Stimulated activated naive CD8-positive, alpha-beta T cell treated with anti-CD3 and anti-CD28 coated beads, Interleukin-15, amount 100 ng/mL, for 72 hours (primary cell): ENCODE data around the gene CRYZL1.
"Not testable (repeated sequence)": the region's sequence is repeated elsewhere in the genome, so short reads cannot be mapped to it uniquely, and the experiment has no call there.

ENCODE experiments used
- ATAC-seq: fragments of 150-1000 bp; cut with Tn5 transposase; 2 replicates; pipeline ENCODE4 v1.10.0; 2021; ENCODE audit warnings: mild to moderate bottlenecking, moderate library complexity
- DNase-seq, 2 donors: peaks; one replicate each; pipeline ENCODE4 v3.0.0; 2021 to 2022
- H3K27ac Mint-ChIP-seq, 2 donors: one replicate each; pipeline ENCODE4 v1.8.0; 2022; ENCODE audit warnings: mild to moderate bottlenecking in 2 of 2, mixed read lengths in 2 of 2, moderate library complexity in 2 of 2
- H3K27me3 Mint-ChIP-seq: one replicate; pipeline ENCODE4 v1.8.0; 2022; ENCODE audit warnings: mixed read lengths
- H3K4me1 Mint-ChIP-seq: one replicate; pipeline ENCODE4 v1.8.0; 2022; ENCODE audit warnings: mild to moderate bottlenecking, mixed read lengths
- H3K4me3 Mint-ChIP-seq, 2 donors: one replicate each; pipeline ENCODE4 v1.8.0; 2022; ENCODE audit warnings: mild to moderate bottlenecking in 2 of 2, mixed read lengths in 2 of 2, moderate library complexity in 1 of 2
- H3K9me3 Mint-ChIP-seq, 2 donors: one replicate each; pipeline ENCODE4 v1.8.0; 2022; ENCODE audit warnings: mixed read lengths in 2 of 2

Gene CRYZL1

GRCh38 chr21:33611006-33611744, 30.4 kb downstream of the CRYZL1 start:
- H3K27me3 Mint-ChIP-seq = no peaks in the 10 kb centered on the region
- ATAC-seq = no peak
- no peaks in the 10 kb centered on the region for H3K9me3 Mint-ChIP-seq
- no peak for DNase-seq
- H3K4me3 Mint-ChIP-seq = no peak overlapping the region
- no peaks in the 10 kb centered on the region for H3K4me1 Mint-ChIP-seq
- no peak overlapping the region for H3K27ac Mint-ChIP-seq

DNA sequence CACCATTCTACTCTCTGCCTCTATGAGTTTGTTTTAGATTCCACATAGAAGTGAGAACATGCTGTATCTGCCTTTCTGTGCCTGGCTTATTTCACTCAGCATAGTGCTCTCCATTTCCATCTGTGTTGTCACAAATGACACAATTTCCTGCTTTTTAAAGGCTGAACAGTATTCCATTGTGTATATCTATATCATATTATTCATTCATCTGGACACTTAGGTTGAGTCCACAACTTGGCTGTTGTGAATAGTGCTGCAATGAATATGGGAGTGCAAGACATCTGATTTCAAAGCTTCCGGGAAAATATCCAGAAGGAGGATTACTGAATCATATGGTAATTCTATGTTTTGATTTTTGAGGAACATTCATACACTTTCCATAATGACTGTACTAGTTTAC, 33.0 kb downstream of the CRYZL1 start:
- DNase-seq = no peak
- H3K27ac Mint-ChIP-seq = no peak overlapping the region
- ATAC-seq = no peak
- no peak overlapping the region for H3K4me3 Mint-ChIP-seq
- no peaks in the 10 kb centered on the region for H3K27me3 Mint-ChIP-seq
- H3K9me3 Mint-ChIP-seq = no peaks in the 10 kb centered on the region
- no peaks in the 10 kb centered on the region for H3K4me1 Mint-ChIP-seq

- H3K27ac Mint-ChIP-seq = peak overlapping the region in 1 of 2 donors; percentile 6
- no peak for ATAC-seq
- no peaks in the 10 kb centered on the region for H3K27me3 Mint-ChIP-seq
- no peaks in the 10 kb centered on the region for H3K4me1 Mint-ChIP-seq
- H3K4me3 Mint-ChIP-seq = no peak overlapping the region
- no peaks in the 10 kb centered on the region for H3K9me3 Mint-ChIP-seq
- DNase-seq = no peak
These were observed 43.5 kb downstream of the CRYZL1 start for GRCh38 chr21:33598051-33598450.

DNA sequence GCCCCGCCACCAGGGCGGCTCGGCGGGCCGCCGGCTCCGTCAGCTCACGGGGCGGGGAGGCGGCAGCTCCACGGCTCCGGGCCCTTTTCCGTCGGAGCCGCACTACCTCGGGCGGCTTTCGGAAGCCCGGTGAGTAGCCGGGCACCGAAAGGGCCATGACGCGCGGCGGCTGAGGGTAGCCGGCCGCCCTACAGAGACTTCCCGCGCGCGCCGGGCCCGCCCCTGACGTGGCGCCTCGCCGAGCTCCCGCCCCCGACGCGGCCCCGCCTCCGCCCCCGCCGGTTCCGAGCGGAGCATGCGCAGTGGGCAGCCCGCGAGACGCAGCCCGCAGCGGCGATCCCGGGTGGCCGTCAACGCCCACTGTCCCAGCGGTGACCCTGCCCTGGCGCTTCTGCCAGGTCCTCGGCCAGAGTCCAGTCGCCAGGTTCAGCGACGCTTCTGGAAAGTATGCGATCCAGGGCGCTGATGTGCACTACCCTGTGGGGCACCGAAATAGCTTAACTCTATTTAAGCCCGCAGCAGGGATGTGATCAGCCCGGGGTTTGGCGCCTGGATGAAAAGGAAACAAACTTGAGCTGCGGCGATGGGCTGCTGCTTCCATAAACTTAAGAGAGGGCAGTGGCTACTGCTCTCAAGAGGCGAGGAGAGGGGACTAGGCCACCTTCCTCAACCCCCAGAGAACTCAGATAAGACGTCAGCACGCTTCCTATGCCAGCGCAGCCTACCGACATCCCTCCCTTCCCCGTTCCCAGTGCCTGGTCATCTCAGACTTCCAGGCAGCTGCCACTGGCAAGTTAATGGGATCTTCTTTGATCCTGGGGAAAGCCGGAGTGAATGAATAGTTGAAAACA, 52.8 kb downstream of the CRYZL1 start, which contains the start of gene DONSON:
DONSON (minus strand) TSS at position 200 of the 851 bp plus-strand sequence; CDS start at position 157, 43 bp downstream.
- Mint-ChIP-seq H3K4me1 (peaks cover 32% of the 10 kb centered on the region), H3K9me3 (no peaks in the 10 kb centered on the region), H3K4me3 (peak within 1 kb of the TSS; percentile 98), H3K27ac (peak within 1 kb of the TSS; percentile 88 to 97), H3K27me3 (no peaks in the 10 kb centered on the region)
- ATAC-seq (peak; percentile 95), DNase-seq (peak; percentile 86 to 91)

DNA sequence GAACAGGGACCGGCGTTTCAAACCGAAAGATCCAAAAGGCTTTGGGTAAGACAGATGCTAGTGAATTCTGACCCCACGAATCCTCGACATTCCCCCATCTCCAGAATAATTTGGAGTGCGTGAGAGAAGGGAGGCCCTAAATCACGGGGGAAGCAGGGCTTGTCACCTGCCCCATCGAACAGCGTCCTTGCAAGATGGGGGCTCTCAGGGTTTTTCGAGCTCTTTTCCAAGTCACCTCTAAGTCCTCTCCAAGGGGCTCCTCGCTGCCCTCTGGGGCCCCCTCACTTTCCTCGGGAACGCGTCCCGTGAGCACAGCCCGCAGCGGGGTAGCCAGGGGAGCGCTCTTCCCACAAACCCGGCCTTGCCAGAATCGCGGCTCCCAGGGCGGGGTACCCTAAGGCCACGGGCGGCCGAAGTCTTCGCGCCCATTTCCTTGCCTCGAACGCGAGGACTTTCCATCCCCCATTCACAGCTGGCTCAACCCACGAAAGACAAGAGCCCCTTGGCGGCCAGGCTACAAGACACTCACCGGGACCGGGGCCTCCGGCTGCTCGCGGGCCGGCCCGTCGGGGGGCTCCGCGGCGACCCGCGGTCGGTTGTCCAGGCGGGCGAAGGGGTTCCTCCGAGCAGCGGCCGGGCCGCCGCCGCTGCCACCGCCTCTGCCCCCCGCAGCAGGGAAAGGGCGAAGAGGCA, 53.6 kb downstream of the CRYZL1 start:
- H3K4me3 Mint-ChIP-seq = peak overlapping the region; percentile 98
- DNase-seq = peak in 1 of 2 donors; percentile 42
- H3K27ac Mint-ChIP-seq = peak overlapping the region; percentile 85 to 97
- no peaks in the 10 kb centered on the region for H3K9me3 Mint-ChIP-seq
- H3K4me1 Mint-ChIP-seq = peaks cover 32% of the 10 kb centered on the region
- H3K27me3 Mint-ChIP-seq = no peaks in the 10 kb centered on the region
- peak; percentile 51 for ATAC-seq

GRCh38 chr21:33586927-33587326, 54.6 kb downstream of the CRYZL1 start:
- DNase-seq (no peak), ATAC-seq (no peak)
- H3K9me3 Mint-ChIP-seq = no peaks in the 10 kb centered on the region
- H3K27ac Mint-ChIP-seq = peak overlapping the region in 1 of 2 donors; percentile 59
- peak overlapping the region; percentile 61 to 98 for H3K4me3 Mint-ChIP-seq
- H3K27me3 Mint-ChIP-seq = no peaks in the 10 kb centered on the region
- H3K4me1 Mint-ChIP-seq = peaks cover 32% of the 10 kb centered on the region

DNA sequence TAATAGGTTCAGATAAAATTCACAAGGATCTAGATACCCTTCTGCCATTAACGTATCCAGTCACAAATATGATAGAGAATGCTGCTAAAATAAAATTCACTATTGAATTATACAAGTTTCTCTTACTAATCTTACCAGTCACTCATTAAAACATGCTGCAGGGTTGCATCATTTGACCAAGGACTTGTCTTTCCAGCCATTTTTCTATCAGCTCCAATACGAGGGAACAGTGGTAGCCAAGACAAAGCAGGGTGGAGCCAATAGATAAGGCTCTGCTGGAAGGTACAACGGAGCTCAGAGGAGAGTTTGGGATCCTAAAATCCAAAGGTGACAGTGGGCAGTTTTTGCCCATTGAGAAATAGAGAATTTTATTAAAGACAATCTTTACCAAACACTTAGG, 57.1 kb downstream of the CRYZL1 start:
- no peak for ATAC-seq
- Mint-ChIP-seq H3K27ac (peak overlapping the region in 1 of 2 donors; percentile 34), H3K27me3 (no peaks in the 10 kb centered on the region), H3K4me3 (no peak overlapping the region), H3K4me1 (peaks cover 30% of the 10 kb centered on the region), H3K9me3 (no peaks in the 10 kb centered on the region)
- DNase-seq = no peak

DNA sequence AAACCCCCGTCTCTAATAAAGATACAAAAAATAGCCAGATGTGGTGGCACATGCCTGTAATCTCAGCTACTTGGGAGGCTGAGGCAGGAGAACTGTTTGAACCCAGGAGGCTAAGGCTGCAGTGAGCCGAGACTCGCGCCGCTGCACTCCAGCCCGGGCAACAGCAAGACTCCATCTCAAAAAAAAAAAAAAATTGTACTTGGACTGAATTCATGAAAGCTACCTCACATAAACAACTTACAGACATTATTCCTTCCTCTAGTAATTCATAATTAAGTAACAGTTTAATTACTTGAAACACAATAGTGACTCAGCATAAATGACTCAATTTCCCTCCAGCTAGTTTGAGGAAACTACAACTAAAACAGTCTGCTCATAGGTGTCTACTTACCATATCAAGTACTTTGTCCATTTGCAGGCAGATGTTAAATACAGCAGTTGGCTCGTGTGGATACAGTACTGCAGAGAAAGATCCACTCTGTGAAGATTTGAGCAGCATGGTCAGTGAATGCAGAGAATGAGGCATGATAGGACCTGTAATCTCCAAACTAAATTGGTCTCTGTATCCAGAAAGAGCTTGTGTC, 62.5 kb downstream of the CRYZL1 start:
- DNase-seq (no peak), ATAC-seq (no peak)
- H3K4me3 Mint-ChIP-seq = no peak overlapping the region
- H3K4me1 Mint-ChIP-seq = peaks cover 6% of the 10 kb centered on the region
- peak overlapping the region in 1 of 2 donors; percentile 65 for H3K27ac Mint-ChIP-seq
- no peaks in the 10 kb centered on the region for H3K9me3 Mint-ChIP-seq
- H3K27me3 Mint-ChIP-seq = no peaks in the 10 kb centered on the region

DNA sequence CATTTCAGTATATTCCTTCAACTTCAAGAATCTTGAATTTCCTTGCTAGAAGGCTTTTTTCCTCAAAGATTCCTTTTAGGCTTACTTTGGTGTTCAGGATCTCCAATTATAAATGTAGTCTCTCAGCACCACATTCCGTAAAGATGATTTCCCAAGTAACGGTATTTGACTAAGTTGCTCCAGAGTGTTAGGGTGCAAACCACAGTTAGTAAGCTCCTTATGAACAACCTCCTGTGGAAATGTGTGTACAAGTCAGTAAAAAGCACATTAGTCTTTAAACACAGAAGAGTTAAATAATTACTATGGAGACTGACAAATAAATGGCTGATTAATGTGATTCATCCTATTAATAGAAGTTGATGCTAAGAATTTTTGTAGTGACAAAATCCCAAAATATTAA, 63.3 kb downstream of the CRYZL1 start:
- Mint-ChIP-seq H3K4me1 (peaks cover 6% of the 10 kb centered on the region), H3K4me3 (no peak overlapping the region), H3K27ac (peak overlapping the region in 1 of 2 donors; percentile 12), H3K27me3 (no peaks in the 10 kb centered on the region), H3K9me3 (no peaks in the 10 kb centered on the region)
- ATAC-seq (no peak), DNase-seq (no peak)

DNA sequence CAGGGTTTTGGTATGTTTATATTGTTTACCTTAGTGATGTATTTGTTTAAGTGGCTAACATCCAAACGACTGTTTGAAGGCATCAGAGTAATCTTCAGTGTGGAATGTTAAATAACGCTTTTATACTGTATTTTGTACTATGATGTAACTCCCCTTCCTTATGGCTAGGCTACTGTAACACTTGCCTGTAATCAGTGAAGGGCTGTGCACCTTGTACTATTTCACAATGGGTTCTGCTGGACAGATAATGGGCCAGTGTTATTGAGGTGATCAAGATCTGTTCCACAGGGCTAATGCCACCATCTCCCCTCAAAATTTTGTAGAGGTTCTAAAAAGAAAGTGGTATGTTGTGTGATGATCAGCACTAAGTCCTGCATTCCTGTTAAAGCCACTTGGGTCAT, 64.8 kb downstream of the CRYZL1 start:
- H3K4me1 Mint-ChIP-seq, H3K9me3 Mint-ChIP-seq, ATAC-seq, H3K4me3 Mint-ChIP-seq, DNase-seq, H3K27me3 Mint-ChIP-seq, H3K27ac Mint-ChIP-seq: not testable (repeated sequence)

- DNase-seq (no peak), ATAC-seq (no peak)
- peak overlapping the region in 1 of 2 donors; percentile 66 for H3K27ac Mint-ChIP-seq
- no peaks in the 10 kb centered on the region for H3K27me3 Mint-ChIP-seq
- H3K4me1 Mint-ChIP-seq = peaks cover 17% of the 10 kb centered on the region
- no peak overlapping the region for H3K4me3 Mint-ChIP-seq
- H3K9me3 Mint-ChIP-seq = no peaks in the 10 kb centered on the region
These were observed 69.2 kb downstream of the CRYZL1 start for GRCh38 chr21:33572350-33572749.

- DNase-seq (no peak), ATAC-seq (no peak)
- no peak overlapping the region for H3K4me3 Mint-ChIP-seq
- no peaks in the 10 kb centered on the region for H3K27me3 Mint-ChIP-seq
- peaks cover 17% of the 10 kb centered on the region for H3K4me1 Mint-ChIP-seq
- H3K27ac Mint-ChIP-seq = peak overlapping the region in 1 of 2 donors; percentile 92
- H3K9me3 Mint-ChIP-seq = no peaks in the 10 kb centered on the region
These were observed 71.5 kb downstream of the CRYZL1 start for GRCh38 chr21:33569991-33570390.

DNA sequence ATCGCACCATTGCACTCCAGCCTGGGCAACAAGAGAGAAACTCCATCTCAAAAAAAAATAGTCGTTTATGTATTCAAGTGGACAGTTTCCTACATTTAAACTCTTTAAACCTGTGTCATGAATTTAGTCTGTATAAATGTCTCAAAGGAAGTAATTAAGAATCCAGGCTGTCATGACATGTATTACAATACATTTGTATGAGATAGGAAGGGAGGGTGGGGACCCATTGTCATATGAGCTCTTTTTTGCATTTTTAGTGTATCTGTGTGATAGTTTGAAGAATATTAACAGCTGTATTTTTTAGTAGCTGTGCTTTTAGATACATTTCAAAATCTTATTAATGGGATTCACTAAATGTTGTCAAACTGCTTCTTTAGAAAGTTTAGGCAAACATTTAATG, 73.1 kb downstream of the CRYZL1 start:
- peak overlapping the region; percentile 19 to 88 for H3K27ac Mint-ChIP-seq
- no peaks in the 10 kb centered on the region for H3K9me3 Mint-ChIP-seq
- DNase-seq = no peak
- no peaks in the 10 kb centered on the region for H3K27me3 Mint-ChIP-seq
- no peak for ATAC-seq
- H3K4me3 Mint-ChIP-seq = no peak overlapping the region
- H3K4me1 Mint-ChIP-seq = peaks cover 17% of the 10 kb centered on the region

GRCh38 chr21:33567914-33568313, 73.6 kb downstream of the CRYZL1 start:
- ATAC-seq = no peak
- H3K9me3 Mint-ChIP-seq = no peaks in the 10 kb centered on the region
- peak overlapping the region; percentile 25 to 88 for H3K27ac Mint-ChIP-seq
- no peak overlapping the region for H3K4me3 Mint-ChIP-seq
- H3K27me3 Mint-ChIP-seq = no peaks in the 10 kb centered on the region
- no peak for DNase-seq
- peaks cover 18% of the 10 kb centered on the region for H3K4me1 Mint-ChIP-seq

DNA sequence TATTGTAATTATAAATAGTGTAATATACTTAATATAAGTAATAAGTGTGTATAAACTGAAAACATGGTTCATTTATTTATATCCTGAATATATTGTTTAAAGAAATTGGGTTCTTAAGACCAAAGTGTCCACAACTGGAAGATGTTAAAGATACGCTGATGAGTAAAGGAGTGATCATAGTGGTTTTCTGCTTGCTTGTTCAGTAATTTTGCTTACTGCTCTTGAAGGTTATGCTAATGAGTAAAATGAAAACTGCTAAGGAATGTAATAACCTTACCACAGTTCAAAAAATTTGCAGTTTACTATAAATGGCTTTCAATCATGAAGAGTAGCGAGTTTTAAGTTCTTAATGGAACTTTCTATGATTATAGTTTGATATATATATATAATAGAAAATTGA, 75.0 kb downstream of the CRYZL1 start:
- no peak for DNase-seq
- no peak for ATAC-seq
- Mint-ChIP-seq H3K27me3 (no peaks in the 10 kb centered on the region), H3K4me3 (no peak overlapping the region), H3K4me1 (peaks cover 23% of the 10 kb centered on the region), H3K9me3 (no peaks in the 10 kb centered on the region), H3K27ac (no peak overlapping the region)
